Endothelial cell (in vitro differentiated cells): ENCODE measurements around the gene TXNDC2. TPM values are rescaled to one million over a fixed set of nuclear protein-coding genes. Genes with fewer than 3 reads are reported as not detected.
"Not testable (repeated sequence)": the region's sequence is repeated elsewhere in the genome, so short reads cannot be mapped to it uniquely, and the experiment has no call there.

Experiments used
- DNase-seq: peaks from one replicate; pipeline ENCODE4 v3.0.0; 2021; ENCODE audit warnings: low spot score
- H3K27ac Mint-ChIP-seq: one replicate; pipeline ENCODE4 v1.8.0; 2021; ENCODE audit warnings: mixed read lengths, inconsistent platforms; ENCODE audit not compliant: unreplicated experiment
- H3K27me3 Mint-ChIP-seq: one replicate; pipeline ENCODE4 v1.8.0; 2021; ENCODE audit warnings: mild to moderate bottlenecking, moderate library complexity, mixed read lengths, inconsistent platforms; ENCODE audit not compliant: unreplicated experiment
- H3K36me3 Mint-ChIP-seq: one replicate; pipeline ENCODE4 v1.8.0; 2021; ENCODE audit warnings: mild to moderate bottlenecking, low read depth, mixed read lengths, inconsistent platforms; ENCODE audit not compliant: unreplicated experiment
- H3K4me1 Mint-ChIP-seq: one replicate; pipeline ENCODE4 v1.8.0; 2021; ENCODE audit warnings: mild to moderate bottlenecking, mixed read lengths, inconsistent platforms; ENCODE audit not compliant: unreplicated experiment
- H3K4me3 Mint-ChIP-seq: one replicate; pipeline ENCODE4 v1.8.0; 2021; ENCODE audit warnings: mild to moderate bottlenecking, mixed read lengths, inconsistent platforms; ENCODE audit not compliant: unreplicated experiment
- H3K9me3 Mint-ChIP-seq: one replicate; pipeline ENCODE4 v1.8.0; 2021; ENCODE audit warnings: mixed read lengths, inconsistent platforms; ENCODE audit not compliant: unreplicated experiment
- total RNA-seq: library from RNA; stranded (reverse); fragmentation: NEBNext Ultra II Directional; extraction: Animal tissue kit (Norgen Biotek cat#: 25700); gene quantifications from one replicate; pipeline ENCODE4 v1.2.1, GENCODE V29; 2021; ENCODE audit not compliant: unreplicated experiment
- TF ChIP-seq, protein P1 (sequence below): fragments of 200-600 bp; sonication (generic); IDR thresholded peaks from one replicate; pipeline ENCODE4 v1.5.0; 2021; ENCODE audit warnings: antibody characterized with exemption; ENCODE audit not compliant: unreplicated experiment

The TXNDC2 gene
- total RNA-seq, 1 donor from 2014 or later: not detected

DNA sequence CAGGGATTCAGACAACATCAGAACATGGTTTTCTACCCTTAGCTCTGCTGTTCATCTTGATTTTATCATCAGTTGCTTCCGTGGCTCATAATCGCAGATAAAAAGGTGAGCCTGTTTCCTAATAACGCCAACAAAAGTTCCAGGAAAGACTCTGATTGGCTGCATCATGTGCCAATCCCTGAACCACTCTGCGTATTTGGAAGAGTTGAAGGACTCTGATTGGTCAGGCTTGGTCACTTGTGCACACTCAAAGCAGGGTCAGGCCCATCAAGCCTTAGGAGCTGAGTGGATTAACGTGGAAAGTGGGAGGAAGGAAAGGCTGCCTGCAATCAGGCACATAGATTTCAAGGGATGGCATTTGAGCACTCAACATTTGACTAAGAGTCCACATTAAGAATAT lies 11.4 kb downstream of the TXNDC2 start:
- H3K27me3 Mint-ChIP-seq: peaks cover 1% of the 10 kb centered on the region
- no peaks in the 10 kb centered on the region for H3K36me3 Mint-ChIP-seq
- no peak for DNase-seq
- TF ChIP-seq, protein P1, sequence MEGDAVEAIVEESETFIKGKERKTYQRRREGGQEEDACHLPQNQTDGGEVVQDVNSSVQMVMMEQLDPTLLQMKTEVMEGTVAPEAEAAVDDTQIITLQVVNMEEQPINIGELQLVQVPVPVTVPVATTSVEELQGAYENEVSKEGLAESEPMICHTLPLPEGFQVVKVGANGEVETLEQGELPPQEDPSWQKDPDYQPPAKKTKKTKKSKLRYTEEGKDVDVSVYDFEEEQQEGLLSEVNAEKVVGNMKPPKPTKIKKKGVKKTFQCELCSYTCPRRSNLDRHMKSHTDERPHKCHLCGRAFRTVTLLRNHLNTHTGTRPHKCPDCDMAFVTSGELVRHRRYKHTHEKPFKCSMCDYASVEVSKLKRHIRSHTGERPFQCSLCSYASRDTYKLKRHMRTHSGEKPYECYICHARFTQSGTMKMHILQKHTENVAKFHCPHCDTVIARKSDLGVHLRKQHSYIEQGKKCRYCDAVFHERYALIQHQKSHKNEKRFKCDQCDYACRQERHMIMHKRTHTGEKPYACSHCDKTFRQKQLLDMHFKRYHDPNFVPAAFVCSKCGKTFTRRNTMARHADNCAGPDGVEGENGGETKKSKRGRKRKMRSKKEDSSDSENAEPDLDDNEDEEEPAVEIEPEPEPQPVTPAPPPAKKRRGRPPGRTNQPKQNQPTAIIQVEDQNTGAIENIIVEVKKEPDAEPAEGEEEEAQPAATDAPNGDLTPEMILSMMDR: no peak
- H3K27ac Mint-ChIP-seq: no peak overlapping the region
- H3K9me3 Mint-ChIP-seq: no peaks in the 10 kb centered on the region
- H3K4me1 Mint-ChIP-seq: no peaks in the 10 kb centered on the region
- no peak overlapping the region for H3K4me3 Mint-ChIP-seq

GRCh38 chr18:9897787-9898291 lies 12.1 kb downstream of the TXNDC2 start:
- not testable (repeated sequence) for DNase-seq, H3K27me3 Mint-ChIP-seq, H3K9me3 Mint-ChIP-seq, H3K27ac Mint-ChIP-seq, H3K4me3 Mint-ChIP-seq, H3K4me1 Mint-ChIP-seq, H3K36me3 Mint-ChIP-seq

DNA sequence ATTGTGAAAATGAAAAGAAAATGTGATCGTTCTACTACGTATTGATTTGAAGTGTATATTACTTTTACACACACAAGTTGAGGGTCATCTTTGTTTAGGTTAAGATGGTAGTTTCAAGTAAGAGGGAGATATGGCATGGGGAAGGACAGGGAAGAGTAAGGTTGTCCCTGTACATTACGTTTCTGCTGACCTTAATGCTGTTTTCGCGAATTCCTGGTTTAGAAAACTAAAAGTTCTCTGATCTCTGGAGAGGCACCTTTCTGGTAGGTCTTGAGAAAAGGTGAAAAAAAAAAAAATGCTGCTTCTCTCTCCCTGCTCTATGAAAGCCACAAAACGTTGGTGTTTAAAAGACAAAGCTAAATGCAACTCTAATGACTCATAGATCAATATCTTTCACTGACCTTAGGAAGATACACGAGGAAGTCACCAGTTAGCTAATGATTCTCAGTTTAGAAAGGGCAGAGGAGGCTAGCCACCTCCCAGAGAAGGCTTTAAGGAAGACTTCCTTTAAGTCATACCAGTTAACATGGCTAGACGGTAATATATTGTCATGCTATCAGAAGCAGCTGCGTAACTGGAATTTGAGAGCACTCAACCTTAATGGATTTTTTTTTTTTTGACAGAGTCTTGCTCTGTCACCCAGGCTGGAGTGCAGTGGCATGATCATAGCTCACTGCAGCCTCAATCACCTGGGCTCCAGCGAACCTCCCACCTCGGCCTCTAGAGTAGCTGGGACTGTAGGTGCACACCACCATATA lies 13.2 kb downstream of the TXNDC2 start:
- TF ChIP-seq, protein P1: no peak
- Mint-ChIP-seq H3K27me3 (peaks cover 1% of the 10 kb centered on the region), H3K36me3 (no peaks in the 10 kb centered on the region), H3K9me3 (no peaks in the 10 kb centered on the region), H3K27ac (no peak overlapping the region), H3K4me3 (no peak overlapping the region), H3K4me1 (no peaks in the 10 kb centered on the region)
- DNase-seq: no peak

- not testable (repeated sequence) for H3K27me3 Mint-ChIP-seq, H3K9me3 Mint-ChIP-seq, H3K27ac Mint-ChIP-seq, DNase-seq, H3K4me1 Mint-ChIP-seq, H3K4me3 Mint-ChIP-seq, H3K36me3 Mint-ChIP-seq
Observed at GRCh38 chr18:9899550-9899930, 13.8 kb downstream of the TXNDC2 start.

- Mint-ChIP-seq H3K27ac (no peak overlapping the region), H3K36me3 (no peaks in the 10 kb centered on the region), H3K27me3 (peaks cover 1% of the 10 kb centered on the region), H3K4me1 (no peaks in the 10 kb centered on the region), H3K9me3 (no peaks in the 10 kb centered on the region), H3K4me3 (no peak overlapping the region)
- TF ChIP-seq, protein P1: no peak
- no peak for DNase-seq
Observed at GRCh38 chr18:9900699-9901098, 14.9 kb downstream of the TXNDC2 start.

DNA sequence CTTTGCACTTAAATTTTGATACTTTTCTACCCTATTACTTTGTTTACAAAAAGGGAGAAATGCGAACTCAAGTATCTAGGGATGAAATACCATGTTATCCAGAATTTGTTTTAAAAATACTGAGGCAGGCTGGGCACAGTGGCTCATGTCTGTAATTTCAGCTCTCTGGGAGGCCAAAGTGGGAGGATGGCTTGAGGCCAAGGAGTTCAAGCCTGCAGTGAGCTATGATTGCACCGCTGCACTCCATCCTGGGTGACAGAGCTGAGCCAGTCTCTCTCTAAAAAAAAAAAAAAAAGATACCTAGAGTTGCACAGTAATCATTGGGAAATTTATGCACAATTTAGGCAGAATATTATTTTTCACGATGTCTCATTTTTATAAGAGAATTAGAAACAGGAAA lies 15.6 kb downstream of the TXNDC2 start:
- TF ChIP-seq, protein P1: no peak
- no peak for DNase-seq
- H3K4me1 Mint-ChIP-seq: no peaks in the 10 kb centered on the region
- no peaks in the 10 kb centered on the region for H3K9me3 Mint-ChIP-seq
- no peak overlapping the region for H3K4me3 Mint-ChIP-seq
- peaks cover 1% of the 10 kb centered on the region for H3K27me3 Mint-ChIP-seq
- H3K27ac Mint-ChIP-seq: no peak overlapping the region
- no peaks in the 10 kb centered on the region for H3K36me3 Mint-ChIP-seq

- not testable (repeated sequence) for H3K4me1 Mint-ChIP-seq, H3K27ac Mint-ChIP-seq, H3K9me3 Mint-ChIP-seq, H3K4me3 Mint-ChIP-seq, DNase-seq, H3K36me3 Mint-ChIP-seq, H3K27me3 Mint-ChIP-seq
Observed at GRCh38 chr18:9902264-9902663, 16.5 kb downstream of the TXNDC2 start.
